HG03558 (cell line): ENCODE data around the gene VSX2.

Source experiments
- ATAC-seq: cut with Tn5 transposase; IDR thresholded peaks from one replicate; pipeline ENCODE4 v1.9.1; 2021; ENCODE audit warnings: moderate number of reproducible peaks; ENCODE audit not compliant: unreplicated experiment; ENCODE audit errors: extremely low read depth

Gene VSX2

DNA sequence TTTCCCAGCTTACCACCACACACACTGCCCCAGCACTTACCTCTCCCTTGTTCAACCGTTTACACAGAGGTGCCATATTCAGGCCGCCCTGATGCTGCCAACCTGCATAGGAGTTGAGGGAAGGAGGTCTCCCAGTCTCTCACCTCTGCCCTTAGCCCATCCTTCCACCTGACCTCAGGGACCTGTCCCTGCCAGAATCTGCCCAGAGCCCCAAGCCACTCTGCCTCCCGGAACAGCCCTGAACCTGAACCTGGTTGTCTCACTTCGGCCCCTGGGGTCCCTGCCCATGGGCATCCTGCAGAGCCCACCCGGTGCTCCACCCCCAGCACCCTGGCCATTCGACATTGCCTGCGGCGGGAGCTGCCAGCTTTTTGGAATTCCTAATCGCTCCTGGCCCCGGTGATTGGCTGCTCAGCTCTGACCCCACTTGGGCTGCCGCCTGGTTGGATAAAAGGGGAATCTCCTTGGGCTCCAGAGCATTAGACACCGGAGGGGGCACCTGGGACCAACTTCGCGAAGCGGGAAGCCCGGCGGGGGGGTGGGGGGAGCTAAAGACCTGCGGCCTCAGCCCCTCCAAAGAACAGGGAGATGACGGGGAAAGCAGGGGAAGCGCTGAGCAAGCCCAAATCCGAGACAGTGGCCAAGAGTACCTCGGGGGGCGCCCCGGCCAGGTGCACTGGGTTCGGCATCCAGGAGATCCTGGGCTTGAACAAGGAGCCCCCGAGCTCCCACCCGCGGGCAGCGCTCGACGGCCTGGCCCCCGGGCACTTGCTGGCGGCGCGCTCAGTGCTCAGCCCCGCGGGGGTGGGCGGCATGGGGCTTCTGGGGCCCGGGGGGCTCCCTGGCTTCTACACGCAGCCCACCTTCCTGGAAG, at the start of gene VSX2:
Gene VSX2, plus strand, starts transcription at position 476 of the 874 bp plus-strand sequence. Its CDS starts 113 bp downstream, at position 589.
- no peak for ATAC-seq

- ATAC-seq = no peak
Measured at GRCh38 chr14:74190927-74191575, 48.2 kb upstream of the VSX2 start.

DNA sequence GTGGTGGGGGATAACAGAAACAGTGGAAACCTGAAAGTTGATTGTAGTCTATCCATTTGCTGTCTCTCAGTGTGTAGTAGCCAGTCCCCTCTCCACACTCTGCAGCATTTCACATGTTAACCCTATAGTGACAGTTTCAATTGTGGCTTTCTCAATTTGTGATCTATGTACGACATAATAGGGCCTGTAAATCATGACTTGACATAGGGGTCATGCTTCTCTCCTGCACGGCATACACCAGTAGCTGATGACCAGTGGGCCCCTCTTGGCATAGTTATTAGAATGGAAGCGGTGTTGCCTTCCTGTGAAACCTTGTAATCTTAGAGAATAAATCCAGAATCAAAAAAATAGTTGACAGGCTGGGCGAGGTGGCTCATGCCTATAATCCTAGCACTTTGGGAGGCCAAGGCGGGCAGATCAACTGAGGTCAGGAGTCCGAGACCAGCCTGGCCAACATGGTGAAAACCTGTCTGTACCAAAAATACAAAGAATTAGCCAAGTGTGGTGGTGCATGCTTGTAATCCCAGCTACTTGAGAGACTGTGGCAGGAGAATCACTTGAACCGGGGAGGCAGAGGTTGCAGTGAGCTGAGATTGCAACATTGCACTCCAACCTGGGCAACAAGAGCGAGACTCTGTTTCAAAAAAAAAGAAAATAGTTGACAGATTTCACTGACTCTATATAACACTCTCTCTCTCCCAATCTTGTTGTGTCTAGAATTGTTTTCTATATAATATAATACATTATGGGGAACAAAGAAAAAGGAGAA, 44.6 kb upstream of the VSX2 start:
- ATAC-seq = no peak

GRCh38 chr14:74195623-74196022, 43.6 kb upstream of the VSX2 start:
- ATAC-seq = no peak

- no peak for ATAC-seq
Measured at GRCh38 chr14:74198441-74199234, 40.6 kb upstream of the VSX2 start.

- no peak for ATAC-seq
Measured at GRCh38 chr14:74202113-74202512, 37.1 kb upstream of the VSX2 start.

DNA sequence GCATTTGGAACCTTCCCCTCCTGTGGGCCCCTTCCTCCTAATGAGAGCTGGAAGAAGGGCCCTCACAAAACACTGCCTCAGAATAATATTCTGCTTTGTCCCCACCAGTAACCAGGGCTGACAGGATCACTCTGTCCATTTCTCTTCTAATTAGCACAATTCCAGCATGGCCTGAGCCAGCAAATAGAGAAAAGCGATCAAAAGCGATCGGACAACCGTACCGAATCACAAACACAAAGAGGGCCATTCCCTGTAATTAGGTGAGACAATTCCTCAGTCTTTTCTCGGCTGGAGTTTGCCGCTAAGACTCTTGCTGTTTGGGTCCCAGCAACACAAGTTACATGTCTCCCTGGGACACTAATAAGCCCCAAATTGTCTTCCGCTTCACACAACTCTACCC, 35.6 kb upstream of the VSX2 start:
- no peak for ATAC-seq

GRCh38 chr14:74204491-74204890, 34.8 kb upstream of the VSX2 start:
- ATAC-seq = no peak

- ATAC-seq = no peak
Measured at GRCh38 chr14:74205882-74206281, 33.4 kb upstream of the VSX2 start.

DNA sequence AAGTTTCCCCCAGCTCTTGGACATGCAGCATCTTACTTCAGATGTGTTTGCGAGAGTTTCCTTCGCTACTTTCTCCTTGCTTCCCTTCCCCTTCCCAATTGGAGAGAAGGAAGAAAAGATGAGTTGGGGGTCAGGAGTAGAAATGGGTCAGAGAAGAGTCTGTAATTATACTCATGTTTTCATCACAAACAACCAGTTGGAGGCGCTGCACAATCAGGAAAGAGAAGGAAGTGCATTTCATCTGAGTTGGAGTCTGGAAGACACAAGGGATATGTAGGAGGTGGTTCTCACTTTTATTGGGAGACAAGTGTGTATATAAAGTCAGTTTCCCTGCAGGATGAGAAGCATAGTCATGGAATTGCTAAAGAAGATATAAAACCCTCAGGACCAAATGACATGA, 31.3 kb upstream of the VSX2 start:
- no peak for ATAC-seq

- no peak for ATAC-seq
Measured at GRCh38 chr14:74208642-74209041, 30.6 kb upstream of the VSX2 start.

GRCh38 chr14:74211945-74212580, 27.2 kb upstream of the VSX2 start:
- ATAC-seq = no peak

- no peak for ATAC-seq
Measured at GRCh38 chr14:74213907-74214803, 25.1 kb upstream of the VSX2 start.

DNA sequence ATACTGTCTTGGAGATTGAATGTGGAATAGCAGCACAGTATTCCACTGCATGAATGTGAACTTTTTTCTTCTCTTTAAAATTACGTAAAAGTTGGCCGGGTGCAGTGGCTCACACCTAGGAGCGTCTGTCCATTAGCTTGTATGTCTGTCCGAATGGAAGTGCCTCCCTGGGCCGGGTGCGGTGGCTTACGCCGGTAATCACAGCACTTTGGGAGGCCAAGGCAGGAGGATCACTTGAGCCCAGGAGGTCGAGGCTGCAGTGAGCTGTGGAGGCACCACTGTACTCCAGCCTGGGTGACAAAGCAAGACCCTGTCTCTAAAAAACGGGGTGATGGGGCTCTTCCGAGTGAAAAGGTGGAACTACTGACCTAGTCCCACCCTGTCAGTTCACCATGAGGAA, 22.6 kb upstream of the VSX2 start:
- ATAC-seq = no peak

GRCh38 chr14:74217672-74218448, 21.4 kb upstream of the VSX2 start:
- ATAC-seq = no peak

GRCh38 chr14:74218462-74218861, 20.8 kb upstream of the VSX2 start:
- ATAC-seq = no peak

DNA sequence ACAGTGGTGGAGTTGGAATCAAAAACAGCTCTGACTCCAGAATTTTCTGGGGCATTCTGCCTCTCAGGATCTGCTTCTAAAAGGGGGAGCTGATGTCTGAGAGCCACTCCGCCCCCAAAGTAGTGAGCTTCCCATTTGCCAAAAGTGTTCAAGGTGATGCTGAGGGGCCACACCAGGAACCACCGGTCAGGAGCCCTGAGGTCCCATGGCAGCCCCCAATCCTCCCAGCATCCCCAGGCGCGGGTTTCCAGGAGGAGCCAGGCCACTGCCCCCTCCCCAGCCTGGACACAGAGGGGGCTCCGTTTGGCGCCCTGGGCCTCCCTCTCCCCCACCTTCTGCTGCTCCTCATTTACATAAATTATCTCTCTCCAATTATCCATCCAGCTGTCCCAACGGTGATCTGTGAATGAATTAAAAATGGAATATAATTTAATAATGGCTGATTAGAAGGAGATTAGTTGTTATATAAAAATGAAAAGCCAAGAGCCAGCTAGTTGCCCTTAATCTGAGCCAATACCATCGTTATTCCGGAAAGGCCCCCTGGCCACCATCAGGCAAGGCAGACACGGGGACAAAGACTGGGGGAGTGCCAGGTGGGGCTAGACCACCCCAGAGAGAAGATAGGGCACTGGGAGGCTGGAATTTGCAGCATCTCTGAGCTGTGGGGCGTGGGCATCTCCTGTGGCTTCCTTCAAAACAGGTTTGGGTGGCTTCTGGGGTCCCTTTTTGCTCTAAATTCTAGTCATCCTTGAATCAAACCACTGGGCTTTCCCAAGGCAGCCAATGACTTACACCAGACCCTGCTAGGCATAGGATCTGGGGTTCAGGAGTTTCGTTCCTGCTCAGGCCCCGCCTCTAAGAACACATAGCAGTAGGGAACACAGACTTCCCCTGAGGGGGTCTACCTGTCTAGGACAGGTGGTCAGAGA, 19.7 kb upstream of the VSX2 start:
- ATAC-seq = no peak
